Measurements from ENCODE around the gene TBC1D9B. TPM values are rescaled to one million over a fixed set of nuclear protein-coding genes. Genes with fewer than 3 reads are reported as not detected.

TBC1D9B gene
- total RNA-seq, 1 experiment from 2014 or later, result 75.3 TPM

GRCh38 chr5:179870403-179870903 lies 37.2 kb downstream of the TBC1D9B start:
- peak; percentile 25 for DNase-seq (ENCODE audit: low read depth)

- DNase-seq (ENCODE audit: low read depth), result no peak
Observed at GRCh38 chr5:179869641-179870402, 37.9 kb downstream of the TBC1D9B start.

- no peak for DNase-seq (ENCODE audit: low read depth)
Observed at GRCh38 chr5:179869101-179869500, 38.6 kb downstream of the TBC1D9B start.

- DNase-seq (ENCODE audit: low read depth), result no peak
Observed at GRCh38 chr5:179868541-179868940, 39.2 kb downstream of the TBC1D9B start.

GRCh38 chr5:179867476-179867875 lies 40.2 kb downstream of the TBC1D9B start:
- no peak for DNase-seq (ENCODE audit: low read depth)

- no peak for DNase-seq (ENCODE audit: low read depth)
Observed at GRCh38 chr5:179867079-179867465, 40.6 kb downstream of the TBC1D9B start.

DNA sequence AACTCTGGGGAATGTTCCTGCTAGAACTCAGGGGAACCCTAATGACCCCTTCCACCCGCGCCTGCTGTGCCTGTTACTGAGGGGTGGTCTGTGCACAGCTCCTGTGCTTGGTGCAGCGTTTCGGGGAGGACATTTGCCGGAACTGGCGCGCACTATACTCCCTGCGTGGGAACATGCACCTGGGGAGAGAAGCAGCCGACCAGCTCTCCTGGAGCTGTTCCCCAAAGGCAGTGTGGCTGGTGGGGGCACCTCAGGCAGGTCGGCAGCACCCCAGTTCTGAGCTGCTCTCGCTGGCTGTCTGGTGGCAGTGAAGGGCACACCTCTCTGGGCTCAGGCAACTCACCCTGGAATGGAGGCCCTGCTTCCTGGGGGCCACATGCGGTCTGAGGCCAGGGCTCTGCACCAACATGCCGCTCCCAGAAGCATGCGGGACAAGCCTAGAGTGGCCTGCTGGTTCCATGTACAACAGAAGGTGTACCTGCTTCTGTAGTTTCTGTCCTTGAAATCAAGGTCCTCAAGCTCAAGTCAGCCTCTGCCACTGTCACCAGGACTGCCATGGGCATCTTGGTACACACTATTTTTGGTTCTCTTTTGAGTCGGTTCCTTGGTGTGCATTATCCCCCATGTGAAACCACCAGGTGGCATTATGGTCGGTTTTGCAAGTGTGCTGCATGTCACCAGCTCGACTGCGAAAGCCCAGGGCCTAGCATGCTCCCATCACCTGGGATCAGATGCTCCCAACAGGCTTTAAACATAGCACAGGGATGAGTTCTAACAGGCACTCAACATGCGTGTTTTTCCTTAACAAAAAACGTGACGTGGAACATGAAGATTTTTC lies 41.2 kb downstream of the TBC1D9B start:
- no peak for DNase-seq (ENCODE audit: low read depth)

GRCh38 chr5:179865491-179866240 lies 42.0 kb downstream of the TBC1D9B start:
- no peak for DNase-seq (ENCODE audit: low read depth)

- DNase-seq (ENCODE audit: low read depth), result no peak
Observed at GRCh38 chr5:179864686-179865085, 43.0 kb downstream of the TBC1D9B start.

GRCh38 chr5:179863449-179864085 lies 44.1 kb downstream of the TBC1D9B start:
- DNase-seq (ENCODE audit: low read depth), result no peak

GRCh38 chr5:179862891-179863290 lies 44.8 kb downstream of the TBC1D9B start:
- no peak for DNase-seq (ENCODE audit: low read depth)

DNA sequence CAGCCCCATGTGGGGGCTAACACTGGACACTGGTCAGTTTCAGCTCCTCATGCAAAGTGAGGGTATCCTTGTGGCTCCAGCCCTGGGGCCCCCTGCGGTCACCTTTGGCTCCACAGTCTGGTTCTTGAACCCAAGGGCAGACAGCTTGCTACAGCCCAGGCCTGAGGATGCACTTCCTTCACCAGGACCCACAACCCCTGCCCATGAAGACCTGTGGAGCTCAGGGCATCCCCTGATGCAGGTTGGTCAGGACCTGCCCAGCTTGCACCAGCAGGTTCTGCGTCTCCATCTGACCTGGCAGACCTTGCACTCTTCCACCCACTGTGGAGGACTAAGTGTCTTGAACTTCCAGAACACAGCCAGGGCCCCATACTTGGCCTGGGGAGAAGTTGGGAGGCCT lies 45.4 kb downstream of the TBC1D9B start:
- no peak for DNase-seq (ENCODE audit: low read depth)

DNA sequence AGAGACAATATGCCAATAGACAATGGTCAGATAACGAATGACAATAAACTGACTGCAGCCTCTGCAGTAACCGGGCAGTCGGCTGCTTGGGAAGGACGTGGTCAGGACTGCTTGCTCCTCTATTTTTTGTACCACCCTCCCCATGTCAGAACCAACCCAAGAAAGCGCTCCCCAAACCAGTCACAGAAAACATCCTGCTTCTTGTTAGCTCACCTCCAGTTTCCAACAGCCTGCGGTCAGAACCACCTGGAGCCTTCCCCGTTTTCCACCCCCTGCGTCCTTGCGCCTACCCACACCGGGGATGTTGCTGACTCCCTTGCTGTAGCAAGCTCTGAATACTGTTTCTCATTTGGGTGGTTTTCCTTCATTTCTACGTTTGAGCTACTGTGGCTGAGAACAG lies 47.4 kb downstream of the TBC1D9B start:
- DNase-seq (ENCODE audit: low read depth), result no peak

GRCh38 chr5:179858586-179859427 lies 48.9 kb downstream of the TBC1D9B start, which contains the start of gene MRNIP:
Gene MRNIP (minus strand): TSS chr5:179858817. CDS start chr5:179858796, 21 bp downstream.
- peak; percentile 94 for DNase-seq (ENCODE audit: low read depth)

DNA sequence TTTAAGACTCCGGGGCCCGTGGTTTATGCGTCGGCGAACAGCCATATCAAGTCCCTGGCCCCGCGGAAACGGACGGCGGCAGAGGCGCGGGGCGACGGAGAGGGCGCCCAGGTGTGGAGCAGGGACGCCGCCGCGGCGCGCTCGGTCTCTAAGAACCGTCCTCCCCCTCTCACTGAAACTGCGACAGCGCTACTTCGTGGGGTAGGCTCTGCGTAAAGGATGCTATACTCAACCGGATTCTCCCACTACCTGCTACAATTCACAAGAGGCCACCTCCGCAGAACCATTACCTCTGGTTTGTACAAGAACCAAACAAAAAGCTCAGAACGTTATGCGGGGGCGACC lies 49.5 kb downstream of the TBC1D9B start:
- no peak for DNase-seq (ENCODE audit: low read depth)

DNA sequence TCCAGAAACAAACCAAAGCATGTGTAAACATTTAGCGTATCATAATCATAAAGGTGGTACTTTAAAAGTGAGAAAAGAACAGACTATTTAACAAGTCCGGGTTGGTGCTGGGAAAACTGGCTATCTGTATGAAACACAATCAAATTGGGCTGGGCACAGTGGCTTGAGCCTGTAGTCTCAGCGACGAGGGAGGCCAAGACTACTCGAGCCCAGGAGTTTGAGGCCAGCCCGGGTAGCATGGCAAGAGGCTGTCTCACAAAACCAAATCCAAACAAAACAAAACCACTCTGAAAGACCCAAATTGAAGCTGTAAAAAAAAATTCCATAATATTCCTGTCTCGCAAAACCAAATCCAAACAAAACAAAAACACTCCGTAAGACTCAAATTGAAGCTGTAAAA lies 53.3 kb downstream of the TBC1D9B start:
- DNase-seq (ENCODE audit: low read depth), result no peak

DNA sequence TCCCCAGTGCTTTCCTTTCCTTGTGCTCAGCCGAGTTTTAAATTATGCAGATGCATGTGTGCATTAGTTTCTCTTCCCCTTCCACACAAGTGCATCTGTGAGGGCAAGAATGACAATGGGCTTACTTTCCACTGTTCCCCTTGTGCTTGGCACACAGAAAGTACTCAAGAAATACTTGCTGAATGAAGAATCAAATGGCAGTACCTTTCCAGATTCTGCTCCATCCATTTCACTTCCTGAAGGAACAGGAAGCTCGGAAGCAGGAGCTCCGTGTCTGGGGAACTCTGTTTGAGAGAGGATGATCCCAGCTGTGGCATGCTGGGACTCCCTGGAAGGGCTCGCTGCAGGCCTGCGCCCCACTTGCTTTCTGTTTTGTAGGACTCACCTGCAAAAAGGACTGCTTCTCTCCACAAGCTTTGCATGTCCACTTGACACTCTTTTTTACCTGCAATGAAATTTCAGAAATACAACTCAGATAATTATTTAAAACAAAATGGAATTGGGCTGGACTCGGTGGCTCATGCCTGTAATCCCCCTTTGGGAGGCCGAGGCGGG lies 54.6 kb downstream of the TBC1D9B start:
- no peak for DNase-seq (ENCODE audit: low read depth)

DNA sequence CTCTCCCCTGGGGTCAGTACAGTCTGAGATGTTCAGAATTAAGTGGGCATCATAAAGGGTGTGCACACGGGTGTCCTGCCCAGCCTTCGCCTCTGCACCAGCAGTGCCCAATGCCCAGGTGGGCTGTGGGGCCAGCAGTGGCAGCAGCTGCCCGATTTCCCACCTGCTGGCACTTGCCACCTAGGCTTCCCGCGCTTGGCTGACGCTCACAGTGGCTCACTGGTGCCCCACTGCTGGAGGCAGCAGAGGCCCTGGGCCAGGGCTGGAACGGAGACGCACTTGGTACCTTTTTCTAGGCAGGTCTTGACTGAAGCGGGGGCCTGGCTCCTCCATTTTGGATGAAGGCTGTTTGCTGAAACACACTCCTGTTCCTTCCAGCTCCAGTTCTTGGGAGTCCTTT lies 66.1 kb downstream of the TBC1D9B start:
- DNase-seq (ENCODE audit: low read depth), result no peak

DNA sequence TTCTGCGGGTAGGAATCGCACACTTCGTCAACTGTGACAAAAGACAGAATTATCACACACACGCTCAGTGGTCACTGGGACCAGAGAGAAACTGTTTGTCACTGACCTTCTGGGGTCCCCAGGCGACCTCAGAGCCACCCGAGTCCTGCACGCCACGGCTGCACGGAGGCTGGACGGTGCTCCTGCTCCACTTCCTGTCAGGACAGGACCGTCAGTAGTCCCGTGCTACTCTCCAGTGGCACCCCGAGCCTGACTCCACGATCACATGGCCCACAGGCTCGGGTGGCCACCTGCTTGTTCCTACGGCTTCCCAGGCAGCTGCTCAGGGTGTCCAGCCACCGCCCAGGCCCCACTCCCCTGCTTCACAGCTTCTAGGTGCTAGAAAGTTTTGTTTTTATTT lies 66.9 kb downstream of the TBC1D9B start:
- no peak for DNase-seq (ENCODE audit: low read depth)

DNA sequence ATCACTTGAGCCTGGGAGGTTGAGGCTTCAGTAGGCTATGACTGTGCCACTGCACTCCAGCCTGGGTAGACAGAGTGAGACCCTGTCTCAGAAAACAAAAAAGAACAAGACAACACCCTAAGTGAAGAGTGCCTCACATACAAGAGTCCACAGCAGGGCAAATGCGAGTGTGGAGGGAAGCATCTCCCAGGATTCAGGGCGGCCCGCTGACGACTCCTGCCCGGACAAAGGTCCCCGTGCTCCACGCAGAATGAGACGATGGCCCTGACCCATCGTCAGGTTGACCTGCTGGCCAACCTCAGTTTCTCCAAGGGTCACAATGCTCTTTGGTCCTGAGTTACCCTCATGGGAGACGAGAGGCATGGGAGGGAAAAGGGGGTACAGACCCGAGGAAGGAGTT lies 67.4 kb downstream of the TBC1D9B start:
- no peak for DNase-seq (ENCODE audit: low read depth)
